ENCODE measurements around the gene NUP188. TPM values are rescaled to one million over a fixed set of nuclear protein-coding genes. Genes with fewer than 3 reads are reported as not detected.

NUP188 gene
- polyA plus RNA-seq, 1 donor from 2014 or later, result 24.0 TPM

- Histone ChIP-seq H3K9me3 (ENCODE audit: low read length) (no peaks in the 10 kb centered on the region), H3K4me2 (ENCODE audit: low read length) (no peak overlapping the region), H3K9ac (ENCODE audit: low read length) (no peak overlapping the region), H3K4me3 (ENCODE audit: low read length) (no peak overlapping the region), H3F3A (ENCODE audit: insufficient read depth, low read length, poor library complexity, severe bottlenecking) (no peaks in the 10 kb centered on the region), H2AFZ (ENCODE audit: low read depth, low read length) (no peak overlapping the region), H4K20me1 (ENCODE audit: insufficient read depth) (no peaks in the 10 kb centered on the region), H3K79me2 (replicated peaks; ENCODE audit: insufficient read depth, low read length) (no peaks in the 10 kb centered on the region), H3K27ac (ENCODE audit: low read length) (no peak overlapping the region), H3K36me3 (ENCODE audit: insufficient read depth, low read length) (no peaks in the 10 kb centered on the region), H3K27me3 (ENCODE audit: insufficient read depth, low read depth, low read length) (no peaks in the 10 kb centered on the region), H3K9me2 (ENCODE audit: insufficient read depth, low read length) (no peaks in the 10 kb centered on the region)
- TF ChIP-seq POLR2AphosphoS5 (IDR thresholded peaks at IDR 0.05), result no peak
- TF ChIP-seq EP300 (conservative IDR thresholded peaks at IDR 0.05; ENCODE audit: poor library complexity, severe bottlenecking), result no peak
- TF ChIP-seq SMC3 (conservative IDR thresholded peaks at IDR 0.05; ENCODE audit: poor library complexity), result no peak
- TF ChIP-seq REST (IDR thresholded peaks at IDR 0.05; ENCODE audit: borderline replicate concordance), result no peak
- TF ChIP-seq TAF1 (IDR thresholded peaks at IDR 0.05; ENCODE audit: low read depth), result no peak
- TF ChIP-seq RAD21 (conservative IDR thresholded peaks at IDR 0.05), result no peak
- TF ChIP-seq MXI1 (conservative IDR thresholded peaks at IDR 0.05; ENCODE audit: poor library complexity, severe bottlenecking), result no peak
- TF ChIP-seq EZH2 (IDR thresholded peaks at IDR 0.05; ENCODE audit: borderline replicate concordance, insufficient read depth, low read length, poor library complexity, severe bottlenecking), result no peak
- TF ChIP-seq CTCF (IDR thresholded peaks at IDR 0.05; ENCODE audit: poor library complexity, severe bottlenecking), result no peak
These were observed 39.2 kb downstream of the NUP188 start for GRCh38 chr9:128986671-128987070.

GRCh38 chr9:128987805-128988204, 40.3 kb downstream of the NUP188 start:
- Histone ChIP-seq H4K20me1 (ENCODE audit: insufficient read depth) (no peaks in the 10 kb centered on the region), H3K4me2 (ENCODE audit: low read length) (no peak overlapping the region), H3K9me3 (ENCODE audit: low read length) (no peaks in the 10 kb centered on the region), H2AFZ (ENCODE audit: low read depth, low read length) (no peak overlapping the region), H3K79me2 (replicated peaks; ENCODE audit: insufficient read depth, low read length) (no peaks in the 10 kb centered on the region), H3F3A (ENCODE audit: insufficient read depth, low read length, poor library complexity, severe bottlenecking) (no peaks in the 10 kb centered on the region), H3K27ac (ENCODE audit: low read length) (no peak overlapping the region), H3K9me2 (ENCODE audit: insufficient read depth, low read length) (no peaks in the 10 kb centered on the region), H3K36me3 (ENCODE audit: insufficient read depth, low read length) (no peaks in the 10 kb centered on the region), H3K9ac (ENCODE audit: low read length) (no peak overlapping the region), H3K4me3 (ENCODE audit: low read length) (no peak overlapping the region), H3K27me3 (ENCODE audit: insufficient read depth, low read depth, low read length) (no peaks in the 10 kb centered on the region)
- TF ChIP-seq REST (IDR thresholded peaks at IDR 0.05; ENCODE audit: borderline replicate concordance), result no peak
- no peak for TF ChIP-seq CTCF (IDR thresholded peaks at IDR 0.05; ENCODE audit: poor library complexity, severe bottlenecking)
- TF ChIP-seq TAF1 (IDR thresholded peaks at IDR 0.05; ENCODE audit: low read depth), result no peak
- TF ChIP-seq SMC3 (conservative IDR thresholded peaks at IDR 0.05; ENCODE audit: poor library complexity), result no peak
- TF ChIP-seq EZH2 (IDR thresholded peaks at IDR 0.05; ENCODE audit: borderline replicate concordance, insufficient read depth, low read length, poor library complexity, severe bottlenecking), result no peak
- TF ChIP-seq EP300 (conservative IDR thresholded peaks at IDR 0.05; ENCODE audit: poor library complexity, severe bottlenecking), result no peak
- no peak for TF ChIP-seq RAD21 (conservative IDR thresholded peaks at IDR 0.05)
- TF ChIP-seq MXI1 (conservative IDR thresholded peaks at IDR 0.05; ENCODE audit: poor library complexity, severe bottlenecking), result no peak
- TF ChIP-seq POLR2AphosphoS5 (IDR thresholded peaks at IDR 0.05), result no peak
